ENCODE results near the gene CD38.

DNA sequence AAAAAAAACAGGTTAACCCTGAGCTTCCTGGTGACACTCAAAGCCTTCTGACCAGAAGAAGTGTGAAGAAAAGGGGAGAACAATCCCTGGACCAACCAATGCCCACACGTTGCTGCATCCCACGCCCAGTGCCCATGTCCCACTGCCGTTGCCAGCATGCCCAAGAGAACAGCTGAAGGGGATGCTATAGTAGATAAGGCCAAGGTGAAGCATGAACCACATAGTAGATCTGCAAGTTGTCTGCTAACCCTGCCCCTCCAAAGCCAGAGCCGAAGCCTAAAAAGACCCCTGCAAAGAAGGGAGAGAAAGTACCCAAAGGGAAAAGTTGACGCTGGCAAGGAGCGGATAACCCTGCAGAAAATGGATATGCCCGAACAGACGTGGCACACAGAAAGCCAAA, 11.3 kb upstream of the CD38 start:
- TF ChIP-seq, protein P1, sequence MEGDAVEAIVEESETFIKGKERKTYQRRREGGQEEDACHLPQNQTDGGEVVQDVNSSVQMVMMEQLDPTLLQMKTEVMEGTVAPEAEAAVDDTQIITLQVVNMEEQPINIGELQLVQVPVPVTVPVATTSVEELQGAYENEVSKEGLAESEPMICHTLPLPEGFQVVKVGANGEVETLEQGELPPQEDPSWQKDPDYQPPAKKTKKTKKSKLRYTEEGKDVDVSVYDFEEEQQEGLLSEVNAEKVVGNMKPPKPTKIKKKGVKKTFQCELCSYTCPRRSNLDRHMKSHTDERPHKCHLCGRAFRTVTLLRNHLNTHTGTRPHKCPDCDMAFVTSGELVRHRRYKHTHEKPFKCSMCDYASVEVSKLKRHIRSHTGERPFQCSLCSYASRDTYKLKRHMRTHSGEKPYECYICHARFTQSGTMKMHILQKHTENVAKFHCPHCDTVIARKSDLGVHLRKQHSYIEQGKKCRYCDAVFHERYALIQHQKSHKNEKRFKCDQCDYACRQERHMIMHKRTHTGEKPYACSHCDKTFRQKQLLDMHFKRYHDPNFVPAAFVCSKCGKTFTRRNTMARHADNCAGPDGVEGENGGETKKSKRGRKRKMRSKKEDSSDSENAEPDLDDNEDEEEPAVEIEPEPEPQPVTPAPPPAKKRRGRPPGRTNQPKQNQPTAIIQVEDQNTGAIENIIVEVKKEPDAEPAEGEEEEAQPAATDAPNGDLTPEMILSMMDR (IDR thresholded peaks at IDR 0.05; ENCODE audit: borderline replicate concordance, extremely low read depth, low read length, poor library complexity, severe bottlenecking): no peak
- TF ChIP-seq EZH2 (IDR thresholded peaks at IDR 0.05; ENCODE audit: borderline replicate concordance, low read depth, low read length, severe bottlenecking): no peak
